ENCODE results near the gene DTNB.

GRCh38 chr2:25419678-25420242 lies 253.6 kb downstream of the DTNB start:
- TF ChIP-seq CTCF (IDR thresholded peaks at IDR 0.05), result no peak
- no peak for TF ChIP-seq POLR2AphosphoS5 (IDR thresholded peaks at IDR 0.05; ENCODE audit: insufficient read depth in 1 of 2, low read depth in 1 of 2)
- no peak for TF ChIP-seq POLR2A (IDR thresholded peaks at IDR 0.05)

Data from vagina (tissue), 2 donors.